Left lung (tissue), 10 donors: ENCODE measurements around the gene PIAS1. TPM values are rescaled to one million over a fixed set of nuclear protein-coding genes. Genes with fewer than 3 reads are reported as not detected.

Source experiments
- ATAC-seq: fragments of 200-7000 bp; cut with Tn5 transposase; one replicate; pipeline ENCODE4 v1.9.1; 2020; ENCODE audit warnings: moderate library complexity
- DNase-seq, 4 donors: peaks; one replicate each; pipeline ENCODE4 v3.0.0-alpha.2; 2013 to 2020
- H3K27ac ChIP-seq, 2 donors: fragments of 200-600 bp; sonication (generic) in 1 of 2; one replicate each; pipeline versions ENCODE4 v1.5.0 to v1.8.0; 2020 to 2021
- H3K27me3 ChIP-seq, 2 donors: fragments of 200-600 bp; sonication (generic) in 1 of 2; one replicate each; pipeline versions ENCODE4 v1.5.0 to v1.8.0; 2020 to 2021
- H3K36me3 ChIP-seq, 2 donors: fragments of 200-600 bp; sonication (generic) in 1 of 2; one replicate each; pipeline versions ENCODE4 v1.5.0 to v1.8.0; 2020 to 2021
- H3K4me1 ChIP-seq, 2 donors: fragments of 200-600 bp; one replicate each; pipeline ENCODE4 v1.8.0; 2021
- H3K4me3 ChIP-seq, 2 donors: fragments of 200-600 bp; sonication (generic) in 1 of 2; one replicate each; pipeline versions ENCODE4 v1.5.0 to v1.8.0; 2020 to 2021; ENCODE audit warnings: mild to moderate bottlenecking in 1 of 2
- H3K9me3 ChIP-seq, 2 donors: fragments of 200-600 bp; sonication (generic) in 1 of 2; one replicate each; pipeline versions ENCODE4 v1.5.0 to v1.8.0; 2020 to 2021
- CTCF ChIP-seq, 2 donors: fragments of 200-600 bp; sonication (generic) in 1 of 2; IDR thresholded peaks; one replicate each; pipeline versions ENCODE4 v1.5.0 to v1.8.0; 2021; ENCODE audit warnings: antibody characterized with exemption in 2 of 2
- intact Hi-C, 2 donors: fragments of 100-400 bp; cut with DNase I; formaldehyde crosslinking; loops; one replicate each; pipeline versions ENCODE4 v1.11.2 to v1.14.2; 2022
- polyA plus RNA-seq, 6 donors: library from polyadenylated mRNA; unstranded; fragments of 120-200 nt; gene quantifications; one replicate each; pipeline ENCODE4 v1.2.1, GENCODE V29; 2013; ENCODE audit not compliant: insufficient read length in 6 of 6
- total RNA-seq, 2 donors: library from RNA; stranded (reverse); fragmentation: NEBNext Ultra II Directional; extraction: Animal tissue kit (Norgen Biotek cat#: 25700); gene quantifications; one replicate each; pipeline ENCODE4 v1.2.1, GENCODE V29; 2021
- donor health status: DM: no; HTN: yes; CAD: no.
- donor health status: DM: no; HTN: no; CAD: no.

The PIAS1 gene
- total and polyA plus RNA-seq, 8 donors, result 44.9 to 71.4 (median 63.3) TPM

GRCh38 chr15:68207176-68207935 is 153.2 kb downstream of the PIAS1 start:
- no peak for DNase-seq

GRCh38 chr15:68208136-68208535 is 154.0 kb downstream of the PIAS1 start:
- Histone ChIP-seq H3K27me3 (no peaks in the 10 kb centered on the region), H3K9me3 (no peaks in the 10 kb centered on the region), H3K36me3 (no peaks in the 10 kb centered on the region), H3K27ac (peak overlapping the region in 1 of 2 donors; percentile 39), H3K4me1 (peaks cover 9 to 69% of the 10 kb centered on the region in 2 donors), H3K4me3 (no peak overlapping the region)
- no peak for DNase-seq
- ATAC-seq, result no peak
- no peak for TF ChIP-seq CTCF (IDR thresholded peaks at IDR 0.05)
- intact Hi-C loops, result no loop called here

More at GRCh38 chr15:68207176-68207935, 153.2 kb downstream of the PIAS1 start:
- no peaks in the 10 kb centered on the region for H3K36me3 ChIP-seq
- H3K9me3 ChIP-seq, result no peaks in the 10 kb centered on the region
- ATAC-seq, result no peak
- peaks cover 9 to 69% of the 10 kb centered on the region in 2 donors for H3K4me1 ChIP-seq
- no peaks in the 10 kb centered on the region for H3K27me3 ChIP-seq
- intact Hi-C loops, result no loop called here
- H3K27ac ChIP-seq, result peak overlapping the region in 1 of 2 donors; percentile 76
- no peak for TF ChIP-seq CTCF (IDR thresholded peaks at IDR 0.05)
- H3K4me3 ChIP-seq, result no peak overlapping the region

- Histone ChIP-seq H3K4me1 (peaks cover 9 to 68% of the 10 kb centered on the region in 2 donors), H3K27ac (peak overlapping the region in 1 of 2 donors; percentile 39), H3K4me3 (no peak overlapping the region), H3K36me3 (no peaks in the 10 kb centered on the region), H3K9me3 (no peaks in the 10 kb centered on the region), H3K27me3 (no peaks in the 10 kb centered on the region)
- TF ChIP-seq CTCF (IDR thresholded peaks at IDR 0.05), result no peak
- ATAC-seq, result no peak
- intact Hi-C loops, result no loop called here
- DNase-seq, result no peak
These were observed 154.6 kb downstream of the PIAS1 start for GRCh38 chr15:68208636-68209240.

GRCh38 chr15:68209272-68209671 is 155.2 kb downstream of the PIAS1 start:
- TF ChIP-seq CTCF (IDR thresholded peaks at IDR 0.05), result no peak
- no peak for DNase-seq
- Histone ChIP-seq H3K4me3 (no peak overlapping the region), H3K9me3 (no peaks in the 10 kb centered on the region), H3K27me3 (no peaks in the 10 kb centered on the region), H3K36me3 (no peaks in the 10 kb centered on the region), H3K27ac (no peak overlapping the region), H3K4me1 (peaks cover 9 to 63% of the 10 kb centered on the region in 2 donors)
- no peak for ATAC-seq
- intact Hi-C loops, result no loop called here

DNA sequence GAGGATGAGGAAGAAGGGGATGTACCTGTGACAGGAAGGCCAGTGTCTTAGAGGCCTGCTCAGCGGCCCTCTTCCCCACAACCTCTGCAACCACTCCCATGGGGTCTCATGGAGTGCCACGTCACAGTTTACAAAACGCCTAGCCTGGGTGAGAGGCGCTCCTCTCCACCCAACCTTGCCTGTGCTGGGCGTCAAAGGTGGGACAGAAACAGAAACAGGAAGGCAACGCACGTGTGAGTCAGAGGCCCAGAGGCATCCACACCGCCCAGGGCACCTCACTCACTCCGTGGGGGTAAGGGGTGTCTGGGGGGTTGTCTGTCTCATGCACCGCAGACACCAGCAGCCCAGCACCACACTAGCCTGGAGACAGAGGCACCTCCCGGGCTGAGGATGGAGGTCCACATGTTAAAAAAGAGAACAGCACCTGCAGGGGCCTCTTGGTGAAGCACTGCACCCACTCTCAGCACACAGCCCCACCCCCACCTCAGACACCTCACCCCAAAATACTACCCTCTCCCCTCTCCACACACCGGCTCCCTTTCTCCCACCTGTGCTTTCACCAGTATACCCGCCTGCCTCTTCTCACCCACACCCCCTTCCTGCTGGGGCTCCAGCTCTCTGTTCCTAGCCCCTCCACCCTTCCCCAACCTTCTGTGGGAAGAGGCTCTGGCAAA is 155.8 kb downstream of the PIAS1 start:
- no peaks in the 10 kb centered on the region for H3K9me3 ChIP-seq
- ATAC-seq (no peak), DNase-seq (no peak)
- no peaks in the 10 kb centered on the region for H3K27me3 ChIP-seq
- intact Hi-C loops, result no loop called here
- no peak for TF ChIP-seq CTCF (IDR thresholded peaks at IDR 0.05)
- peaks cover 9 to 60% of the 10 kb centered on the region in 2 donors for H3K4me1 ChIP-seq
- H3K4me3 ChIP-seq, result no peak overlapping the region
- H3K27ac ChIP-seq, result no peak overlapping the region
- no peaks in the 10 kb centered on the region for H3K36me3 ChIP-seq
